Activated CD4-positive, CD25-positive, alpha-beta regulatory T cell (primary cell): ENCODE measurements around the gene ALG14.
"Not testable (repeated sequence)": the region's sequence is repeated elsewhere in the genome, so short reads cannot be mapped to it uniquely, and the experiment has no call there.

ENCODE experiments used
- DNase-seq, 4 experiments: peaks; one replicate each; lab custom pipeline; 2025; lab: John Stamatoyannopoulos, UW

Gene ALG14

DNA sequence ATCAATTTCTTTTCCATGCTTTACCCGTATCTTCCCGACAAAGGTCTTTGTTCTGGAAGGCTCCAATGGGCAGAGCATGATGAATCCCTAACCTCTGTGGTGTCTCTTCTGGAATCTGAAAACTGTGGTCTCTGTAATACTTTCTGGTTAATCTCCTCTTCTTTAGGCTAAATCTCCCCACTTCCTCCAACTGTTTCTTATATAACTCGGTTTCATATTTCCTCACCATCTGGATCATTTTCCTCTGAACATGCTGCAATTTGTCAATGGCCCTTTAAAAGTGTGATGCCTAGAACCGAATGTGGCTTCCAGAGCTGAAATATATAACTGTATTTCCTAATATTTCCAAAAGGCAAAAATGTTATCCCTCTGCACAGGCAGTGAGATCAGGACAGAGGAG, 66.1 kb downstream of the ALG14 start:
- DNase-seq: no peak

- no peak for DNase-seq
Observed at GRCh38 chr1:95005584-95005983, 67.2 kb downstream of the ALG14 start.

DNA sequence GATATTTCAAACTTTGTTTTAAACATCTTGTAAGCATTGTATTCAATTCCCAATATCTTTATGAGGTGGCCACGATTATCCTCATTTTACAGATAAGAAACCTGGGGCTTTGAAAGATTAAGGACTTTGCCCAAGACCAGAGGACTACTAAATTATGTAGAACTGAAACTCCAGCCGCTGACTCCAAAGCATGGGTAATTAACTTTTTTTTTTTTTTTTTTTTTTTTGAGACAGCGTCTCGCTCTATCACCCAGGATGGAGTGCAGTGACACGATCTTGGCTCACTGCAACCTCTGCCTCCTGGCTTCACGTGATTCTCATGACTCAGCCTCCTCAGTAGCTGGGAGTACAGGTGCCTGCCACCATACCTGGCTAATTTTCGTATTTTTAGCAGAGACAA, 68.7 kb downstream of the ALG14 start:
- DNase-seq: no peak

DNA sequence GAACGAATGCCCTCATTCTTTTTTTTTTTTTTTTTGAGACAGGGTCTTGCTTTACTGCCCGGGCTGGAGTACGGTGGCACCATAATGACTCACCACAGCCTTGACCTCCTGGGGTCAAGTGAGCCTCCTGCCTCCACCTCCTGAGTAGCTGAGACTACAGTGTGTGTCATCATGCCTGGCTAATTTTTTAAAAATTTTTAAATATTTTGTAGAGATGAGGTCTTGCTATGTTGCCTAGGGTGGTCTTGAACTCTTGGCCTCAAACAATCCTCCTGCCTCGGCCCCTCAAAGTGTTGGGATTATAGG, 69.4 kb downstream of the ALG14 start:
- DNase-seq: no peak

DNA sequence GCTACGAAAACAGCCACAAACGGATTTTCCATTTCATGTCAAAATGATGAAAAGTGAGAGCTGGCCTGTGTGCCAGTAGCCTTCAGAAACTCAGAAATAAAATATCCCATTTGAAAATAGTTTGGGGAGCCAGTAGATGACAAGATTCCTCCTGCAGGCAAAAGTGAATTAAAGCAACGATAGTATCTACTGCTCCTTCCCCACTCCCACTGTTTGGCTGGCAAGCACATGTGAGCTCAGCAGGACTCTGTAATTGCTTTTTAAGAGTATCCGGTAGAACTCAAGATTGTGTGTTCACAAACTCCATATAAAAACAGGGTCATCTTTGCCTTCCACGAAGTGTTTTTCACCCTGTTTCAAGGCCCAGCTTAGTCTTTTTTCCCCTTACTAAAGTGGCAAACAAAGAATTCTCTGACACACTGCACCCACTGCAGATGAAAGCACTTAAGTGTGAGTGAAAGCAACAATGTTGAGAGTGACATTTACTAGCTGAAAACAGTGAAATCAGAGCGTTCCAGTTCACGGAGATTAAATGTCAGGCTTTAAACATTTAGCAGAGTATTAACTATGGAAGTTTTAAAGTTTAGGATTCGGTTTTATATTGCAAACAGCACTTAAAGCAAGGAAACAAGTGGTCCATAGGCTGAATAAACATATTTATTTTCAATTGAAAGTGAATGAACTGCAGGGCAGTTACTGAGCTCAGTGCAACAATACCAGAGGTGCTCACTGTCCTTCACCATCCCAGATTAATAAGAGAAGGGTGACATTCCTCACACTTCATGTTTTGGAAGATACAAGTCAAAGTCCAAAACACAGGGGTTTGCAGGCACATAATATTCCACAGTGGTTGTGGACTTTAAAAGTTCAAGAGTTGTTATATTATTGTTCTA, 70.0 kb downstream of the ALG14 start:
- no peak for DNase-seq

- DNase-seq: no peak
Observed at GRCh38 chr1:95002164-95002539, 70.6 kb downstream of the ALG14 start.

DNA sequence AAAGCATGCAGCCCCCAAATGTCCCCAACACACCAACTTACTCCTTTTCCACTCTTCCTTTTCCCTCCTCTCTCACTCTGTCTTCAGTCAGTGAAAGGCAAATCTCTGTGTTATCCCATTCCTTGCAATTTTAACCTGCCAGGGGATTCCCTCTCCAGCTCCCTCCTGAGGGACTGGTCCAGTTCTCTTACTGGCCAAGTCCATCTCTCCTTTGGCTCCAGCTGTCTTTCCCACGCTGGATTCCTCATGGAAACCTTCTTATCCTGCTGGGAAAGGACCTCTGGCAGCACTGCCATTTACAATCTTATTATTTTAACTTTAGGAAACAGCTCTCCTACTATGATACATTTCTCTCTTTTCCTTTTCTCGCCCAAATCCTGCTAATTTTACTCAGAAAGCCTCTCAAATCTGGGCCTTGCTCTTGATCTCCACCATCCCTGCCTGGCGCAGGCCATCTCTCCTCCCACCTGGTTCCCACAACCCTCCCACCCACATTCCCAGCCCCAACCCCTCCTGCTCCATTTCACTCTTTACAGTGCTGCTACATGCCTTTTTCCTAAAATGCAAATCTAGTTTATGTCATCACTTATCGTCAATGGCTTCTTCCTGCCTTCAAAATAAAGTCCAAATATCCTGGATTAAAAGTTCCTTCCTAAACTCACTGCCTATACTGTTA, 73.2 kb downstream of the ALG14 start:
- no peak for DNase-seq

GRCh38 chr1:94998748-94999147, 74.0 kb downstream of the ALG14 start:
- DNase-seq: no peak

- DNase-seq: no peak
Observed at GRCh38 chr1:94998114-94998513, 74.6 kb downstream of the ALG14 start.

DNA sequence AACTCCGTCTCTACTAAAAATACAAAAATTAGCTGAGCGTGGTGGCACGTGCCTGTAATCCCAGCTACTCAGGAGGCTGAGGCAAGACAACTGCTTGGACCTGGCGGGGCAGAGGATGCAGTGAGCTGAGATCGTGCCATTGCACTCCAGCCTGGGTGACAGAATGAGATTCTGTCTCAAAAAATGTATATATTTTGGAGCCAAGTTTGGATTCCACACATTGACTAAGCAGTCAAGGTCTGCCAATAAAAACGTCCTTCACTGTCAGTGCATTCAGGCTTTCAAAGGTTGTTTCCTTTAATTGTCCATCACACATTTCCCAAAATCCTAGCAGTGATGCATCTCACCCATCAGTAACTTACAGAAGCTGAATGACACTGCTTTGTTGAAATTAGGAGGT, 77.2 kb downstream of the ALG14 start:
- DNase-seq: not testable (repeated sequence)

DNA sequence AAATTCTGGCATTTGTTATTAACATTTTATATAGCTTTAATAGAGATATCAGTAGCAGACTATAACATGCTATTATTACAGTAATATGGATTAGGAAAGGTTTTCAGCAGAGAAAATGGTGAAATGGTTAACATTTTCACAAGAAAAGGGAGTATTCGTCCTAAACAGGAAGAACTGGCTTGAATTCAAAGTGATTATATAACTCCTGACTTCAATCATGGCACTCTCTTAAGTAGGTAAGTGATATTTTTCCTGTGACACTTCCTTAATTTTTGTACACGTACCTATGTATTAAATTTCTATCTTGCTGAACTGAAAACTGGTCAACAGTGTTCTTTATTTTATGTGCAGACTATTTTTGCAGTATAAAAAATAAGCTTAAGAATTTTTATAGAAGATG, 77.9 kb downstream of the ALG14 start:
- no peak for DNase-seq

- no peak for DNase-seq
Observed at GRCh38 chr1:94993931-94994645, 78.7 kb downstream of the ALG14 start.

- DNase-seq: no peak
Observed at GRCh38 chr1:94992863-94993563, 79.7 kb downstream of the ALG14 start.

- no peak for DNase-seq
Observed at GRCh38 chr1:94992161-94992560, 80.6 kb downstream of the ALG14 start.

GRCh38 chr1:94989911-94990473, 82.8 kb downstream of the ALG14 start:
- no peak for DNase-seq

DNA sequence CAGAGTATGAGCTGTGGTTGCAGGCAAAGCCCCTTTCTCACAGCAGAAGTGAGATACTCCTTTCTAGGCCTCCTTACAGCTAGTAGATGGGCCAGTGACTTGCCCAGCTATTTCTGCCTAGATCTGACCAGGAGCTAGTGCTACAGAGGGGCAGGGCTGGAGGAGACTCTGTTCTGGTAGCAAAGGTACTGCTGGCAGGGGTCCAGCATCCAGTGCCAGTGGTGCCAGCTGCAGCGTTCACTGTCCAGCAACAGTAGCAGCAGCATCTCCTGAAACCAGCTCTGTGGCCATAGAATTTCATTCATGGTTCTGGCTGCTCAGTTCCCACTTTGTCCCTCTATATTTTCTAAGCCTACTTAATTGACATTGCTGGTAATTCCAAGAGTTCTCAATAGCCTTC, 83.4 kb downstream of the ALG14 start:
- no peak for DNase-seq

DNA sequence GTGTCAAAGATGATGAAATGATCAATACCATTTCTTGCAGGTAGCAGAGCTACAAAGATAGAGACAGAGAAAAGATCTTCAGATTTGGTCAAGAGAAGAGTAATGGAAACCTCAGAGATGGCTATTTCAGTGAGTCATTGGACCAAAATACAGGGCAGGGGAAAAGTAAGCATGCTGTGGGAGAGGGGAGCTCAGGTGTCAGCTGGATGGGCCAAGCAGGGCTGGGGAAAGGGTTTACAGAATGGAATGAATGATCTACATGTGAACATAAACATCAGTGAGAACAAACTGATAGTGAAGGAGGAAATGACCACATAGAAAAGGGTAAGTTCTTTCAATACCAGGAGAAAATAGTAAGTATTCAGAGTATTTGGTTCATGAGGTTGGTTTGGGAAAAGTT, 84.4 kb downstream of the ALG14 start:
- no peak for DNase-seq

GRCh38 chr1:94986783-94987182, 86.0 kb downstream of the ALG14 start:
- no peak for DNase-seq

DNA sequence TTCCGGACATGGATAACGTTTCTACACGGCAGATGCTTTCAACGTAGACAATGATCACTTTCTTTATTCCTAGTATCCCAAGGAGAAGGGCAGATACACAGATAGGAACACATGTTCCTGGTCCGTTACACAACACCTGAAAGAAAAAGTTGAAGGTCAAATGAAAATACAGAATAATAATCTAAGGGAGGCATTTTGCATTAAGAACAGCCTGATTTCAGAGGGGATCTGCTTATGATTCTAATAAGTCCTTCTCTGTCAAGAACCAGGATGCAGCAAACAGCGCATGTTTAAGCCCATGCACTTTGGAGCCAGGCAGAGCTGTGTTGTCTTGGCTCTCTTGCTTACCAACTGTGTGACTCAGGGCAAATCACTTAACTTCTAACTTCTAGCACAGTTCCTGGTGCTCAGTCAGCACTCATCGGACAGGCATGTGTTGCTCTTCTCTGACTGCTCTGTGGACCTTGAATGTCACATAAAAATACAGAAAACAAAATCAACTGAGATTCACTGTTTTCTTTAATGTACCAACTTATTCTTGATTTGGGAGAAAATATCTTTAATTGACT, 89.5 kb downstream of the ALG14 start:
- DNase-seq: no peak

- no peak for DNase-seq
Observed at GRCh38 chr1:94982398-94982797, 90.4 kb downstream of the ALG14 start.

DNA sequence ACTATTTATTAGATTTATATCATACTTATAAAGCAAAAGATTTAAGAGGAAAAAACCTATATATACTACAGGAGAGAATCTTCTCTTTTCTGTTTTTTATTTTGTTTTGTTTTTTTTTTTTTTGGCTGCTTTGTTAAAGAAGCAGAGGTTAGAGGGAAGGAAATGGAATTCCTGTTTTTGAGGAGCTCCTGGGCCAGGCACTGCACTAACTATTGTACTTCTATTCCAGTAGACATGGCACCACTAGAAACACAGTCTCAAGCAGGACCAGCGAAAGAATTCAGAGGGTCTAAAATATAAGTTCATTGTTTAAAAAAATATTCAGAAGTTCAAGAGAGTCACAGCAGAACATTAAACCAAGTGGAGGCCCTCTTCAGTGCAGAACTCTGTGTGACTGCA, 91.2 kb downstream of the ALG14 start:
- DNase-seq: no peak
